ENCODE data around the gene ZNF385B. TPM values are rescaled to one million over a fixed set of nuclear protein-coding genes. Genes with fewer than 3 reads are reported as not detected.

The ZNF385B gene
- total RNA-seq, 2 donors from 2014 or later = 2.0 to 6.2 TPM

GRCh38 chr2:179574061-179574519 is 287.3 kb downstream of the ZNF385B start:
- intact Hi-C loops (cut with DNase I) = no loop called here

GRCh38 chr2:179572544-179572943 is 288.9 kb downstream of the ZNF385B start:
- DNase-seq (ENCODE audit: low spot score) = no peak
- intact Hi-C loops (cut with DNase I) = no loop called here

More at GRCh38 chr2:179574061-179574519, 287.3 kb downstream of the ZNF385B start:
- no peak for DNase-seq (ENCODE audit: low spot score)

- intact Hi-C loops (cut with DNase I) = no loop called here
- DNase-seq (ENCODE audit: low spot score) = peak; percentile 71
Measured at GRCh38 chr2:179571721-179572120, 289.7 kb downstream of the ZNF385B start.

GRCh38 chr2:179571252-179571651 is 290.2 kb downstream of the ZNF385B start:
- DNase-seq (ENCODE audit: low spot score) = no peak

GRCh38 chr2:179569831-179570233 is 291.6 kb downstream of the ZNF385B start:
- intact Hi-C loops (cut with DNase I) = no loop called here

More at GRCh38 chr2:179571252-179571651, 290.2 kb downstream of the ZNF385B start:
- intact Hi-C loops (cut with DNase I) = no loop called here

GRCh38 chr2:179565807-179566206 is 295.6 kb downstream of the ZNF385B start:
- no peak for DNase-seq (ENCODE audit: low spot score)
- intact Hi-C loops (cut with DNase I) = no loop called here

More at GRCh38 chr2:179569831-179570233, 291.6 kb downstream of the ZNF385B start:
- no peak for DNase-seq (ENCODE audit: low spot score)

GRCh38 chr2:179562330-179562885 is 299.0 kb downstream of the ZNF385B start:
- intact Hi-C loops (cut with DNase I) = no loop called here
- DNase-seq (ENCODE audit: low spot score) = no peak

- intact Hi-C loops (cut with DNase I) = no loop called here
- no peak for DNase-seq (ENCODE audit: low spot score)
Measured at GRCh38 chr2:179561702-179562101, 299.7 kb downstream of the ZNF385B start.

GRCh38 chr2:179560257-179560735 is 301.1 kb downstream of the ZNF385B start:
- intact Hi-C loops (cut with DNase I) = no loop called here
- DNase-seq (ENCODE audit: low spot score) = no peak

GRCh38 chr2:179559108-179559806 is 302.2 kb downstream of the ZNF385B start:
- no peak for DNase-seq (ENCODE audit: low spot score)
- intact Hi-C loops (cut with DNase I) = no loop called here

GRCh38 chr2:179558010-179558934 is 303.1 kb downstream of the ZNF385B start:
- intact Hi-C loops (cut with DNase I) = no loop called here
- DNase-seq (ENCODE audit: low spot score) = no peak

GRCh38 chr2:179556425-179556824 is 305.0 kb downstream of the ZNF385B start:
- intact Hi-C loops (cut with DNase I) = no loop called here
- no peak for DNase-seq (ENCODE audit: low spot score)

GRCh38 chr2:179555691-179556283 is 305.6 kb downstream of the ZNF385B start:
- DNase-seq (ENCODE audit: low spot score) = no peak
- intact Hi-C loops (cut with DNase I) = no loop called here

- intact Hi-C loops (cut with DNase I) = no loop called here
- no peak for DNase-seq (ENCODE audit: low spot score)
Measured at GRCh38 chr2:179554639-179555386, 306.6 kb downstream of the ZNF385B start.

- intact Hi-C loops (cut with DNase I) = loop anchor here in 1 of 2 donors (2.0 kb wide), 1 partner anchor 51 kb away; no protein-coding TSS in a partner anchor
- DNase-seq (ENCODE audit: low spot score) = no peak
Measured at GRCh38 chr2:179553382-179553781, 308.0 kb downstream of the ZNF385B start.

GRCh38 chr2:179551539-179552045 is 309.8 kb downstream of the ZNF385B start:
- DNase-seq (ENCODE audit: low spot score) = no peak
- intact Hi-C loops (cut with DNase I) = loop anchor here in 1 of 2 donors (2.0 kb wide), 1 partner anchor 49 kb away; no protein-coding TSS in a partner anchor

GRCh38 chr2:179550849-179551248 is 310.6 kb downstream of the ZNF385B start:
- intact Hi-C loops (cut with DNase I) = no loop called here

GRCh38 chr2:179550214-179550613 is 311.2 kb downstream of the ZNF385B start:
- intact Hi-C loops (cut with DNase I) = no loop called here
- no peak for DNase-seq (ENCODE audit: low spot score)

More at GRCh38 chr2:179550849-179551248, 310.6 kb downstream of the ZNF385B start:
- DNase-seq (ENCODE audit: low spot score) = no peak

Data from posterior vena cava (tissue), 2 donors.